ENCODE data around the gene MGMT.

MGMT gene

GRCh38 chr10:129768437-129769355, 301.7 kb downstream of the MGMT start:
- DNase-seq (ENCODE audit: extremely low read depth in 1 of 2, low read depth in 1 of 2): no peak

- DNase-seq (ENCODE audit: extremely low read depth in 1 of 2, low read depth in 1 of 2): no peak
Observed at GRCh38 chr10:129769381-129770116, 302.5 kb downstream of the MGMT start.

- no peak for DNase-seq (ENCODE audit: extremely low read depth in 1 of 2, low read depth in 1 of 2)
Observed at GRCh38 chr10:129770286-129770685, 303.2 kb downstream of the MGMT start.

GRCh38 chr10:129771024-129771423, 304.0 kb downstream of the MGMT start:
- no peak for DNase-seq (ENCODE audit: extremely low read depth in 1 of 2, low read depth in 1 of 2)

GRCh38 chr10:129771576-129771975, 304.5 kb downstream of the MGMT start:
- DNase-seq (ENCODE audit: extremely low read depth in 1 of 2, low read depth in 1 of 2): no peak

GRCh38 chr10:129771991-129772431, 305.0 kb downstream of the MGMT start:
- DNase-seq (ENCODE audit: extremely low read depth in 1 of 2, low read depth in 1 of 2): no peak

- DNase-seq (ENCODE audit: extremely low read depth in 1 of 2, low read depth in 1 of 2): no peak
Observed at GRCh38 chr10:129772468-129773358, 305.7 kb downstream of the MGMT start.

- no peak for DNase-seq (ENCODE audit: extremely low read depth in 1 of 2, low read depth in 1 of 2)
Observed at GRCh38 chr10:129773359-129773990, 306.4 kb downstream of the MGMT start.

GRCh38 chr10:129774082-129774735, 307.2 kb downstream of the MGMT start:
- DNase-seq (ENCODE audit: extremely low read depth in 1 of 2, low read depth in 1 of 2): no peak

GRCh38 chr10:129774736-129775401, 307.8 kb downstream of the MGMT start:
- DNase-seq (ENCODE audit: extremely low read depth in 1 of 2, low read depth in 1 of 2): no peak

- no peak for DNase-seq (ENCODE audit: extremely low read depth in 1 of 2, low read depth in 1 of 2)
Observed at GRCh38 chr10:129775681-129776080, 308.6 kb downstream of the MGMT start.

- DNase-seq (ENCODE audit: extremely low read depth in 1 of 2, low read depth in 1 of 2): no peak
Observed at GRCh38 chr10:129777687-129778086, 310.6 kb downstream of the MGMT start.

- no peak for DNase-seq (ENCODE audit: extremely low read depth in 1 of 2, low read depth in 1 of 2)
Observed at GRCh38 chr10:129778571-129778970, 311.5 kb downstream of the MGMT start.

GRCh38 chr10:129779126-129780111, 312.4 kb downstream of the MGMT start:
- DNase-seq (ENCODE audit: extremely low read depth in 1 of 2, low read depth in 1 of 2): no peak

GRCh38 chr10:129780198-129780597, 313.2 kb downstream of the MGMT start:
- no peak for DNase-seq (ENCODE audit: extremely low read depth in 1 of 2, low read depth in 1 of 2)

- no peak for DNase-seq (ENCODE audit: extremely low read depth in 1 of 2, low read depth in 1 of 2)
Observed at GRCh38 chr10:129780901-129781795, 314.1 kb downstream of the MGMT start.

- no peak for DNase-seq (ENCODE audit: extremely low read depth in 1 of 2, low read depth in 1 of 2)
Observed at GRCh38 chr10:129784291-129784690, 317.2 kb downstream of the MGMT start.

All from activated CD8-positive, alpha-beta memory T cell treated with anti-CD3 and anti-CD28 coated beads for 1 hour (primary cell).